Renal cortex interstitium (tissue), 15 donors: ENCODE measurements around the gene SLC6A1. TPM values are rescaled to one million over a fixed set of nuclear protein-coding genes. Genes with fewer than 3 reads are reported as not detected.

Experiments
- DNase-seq, 11 donors: peaks; one replicate each; pipeline ENCODE4 v3.0.0-alpha.2; 2013; ENCODE audit warnings: low read depth in 9 of 11, low spot score in 4 of 11; ENCODE audit errors: extremely low read depth in 1 of 11
- long read RNA-seq, 16 experiments: transcript quantifications; one replicate each; lab custom pipeline, GENCODE V29; 2026
- polyA plus RNA-seq, 3 donors: library from polyadenylated mRNA; unstranded; fragments of 120-200 nt; gene quantifications; one replicate each; pipeline ENCODE4 v1.2.1, GENCODE V29; 2013; ENCODE audit not compliant: insufficient read length in 3 of 3

Gene SLC6A1
- polyA plus RNA-seq: 1 to 10 TPM in 1 of 3 donors, under 1 TPM in 2; 0.65 to 1.9 (median 0.82) TPM
- long read RNA-seq, donor 1: 0 reads
- long read RNA-seq, donor 2: 0 reads
- long read RNA-seq, donor 3: 0 reads
- long read RNA-seq, donor 4: 0 reads
- long read RNA-seq, donor 5: 0 reads
- long read RNA-seq, donor 6: 0 reads
- long read RNA-seq, donor 7: 0 reads
- long read RNA-seq, donor 8, partial matches to known transcripts: 0 of 1 reads
- long read RNA-seq, donor 8, other reads (novel, unspliced or antisense): 0 of 1 reads
- long read RNA-seq, donor 9: 0 reads
- long read RNA-seq, donor 10: 0 reads
- long read RNA-seq, donor 11: 0 reads
- long read RNA-seq, donor 12: 0 reads
- long read RNA-seq, donor 13: 0 reads
- long read RNA-seq, donor 14: 0 reads
- long read RNA-seq, donor 15: 0 reads
- long read RNA-seq, donor 16: 0 reads

- no peak for DNase-seq
Observed at GRCh38 chr3:10992017-10992942, at the start of gene SLC6A1. SLC6A1 (plus strand) TSS chr3:10992748; CDS start chr3:11017212, 24,464 bp downstream.

- no peak for DNase-seq
Observed at GRCh38 chr3:10944866-10945265, 47.7 kb upstream of the SLC6A1 start.

- peak in 7 of 11 donors; percentile 38 to 53 (median 45) for DNase-seq
Observed at GRCh38 chr3:10945683-10946287, 46.8 kb upstream of the SLC6A1 start.

- DNase-seq: no peak
Observed at GRCh38 chr3:10946526-10946925, 46.0 kb upstream of the SLC6A1 start.

GRCh38 chr3:10948326-10948725 lies 44.2 kb upstream of the SLC6A1 start:
- no peak for DNase-seq

GRCh38 chr3:10949197-10949596 lies 43.4 kb upstream of the SLC6A1 start:
- DNase-seq: no peak

- DNase-seq: peak in 1 of 11 donors; percentile 19
Observed at GRCh38 chr3:10950476-10951294, 41.9 kb upstream of the SLC6A1 start.

GRCh38 chr3:10951295-10951926 lies 41.1 kb upstream of the SLC6A1 start:
- DNase-seq: no peak

- no peak for DNase-seq
Observed at GRCh38 chr3:10952525-10952924, 40.0 kb upstream of the SLC6A1 start.

- DNase-seq: no peak
Observed at GRCh38 chr3:10954740-10955139, 37.8 kb upstream of the SLC6A1 start.

- peak in 3 of 11 donors; percentile 13 to 34 (median 23) for DNase-seq
Observed at GRCh38 chr3:10955711-10956453, 36.7 kb upstream of the SLC6A1 start.

- DNase-seq: no peak
Observed at GRCh38 chr3:10956531-10956930, 36.0 kb upstream of the SLC6A1 start.

- no peak for DNase-seq
Observed at GRCh38 chr3:10956986-10957385, 35.6 kb upstream of the SLC6A1 start.

- no peak for DNase-seq
Observed at GRCh38 chr3:10957976-10958749, 34.4 kb upstream of the SLC6A1 start.

- no peak for DNase-seq
Observed at GRCh38 chr3:10960255-10960654, 32.3 kb upstream of the SLC6A1 start.

GRCh38 chr3:10961921-10962320 lies 30.6 kb upstream of the SLC6A1 start:
- DNase-seq: no peak
